NCI-H2227 treated with DMSO at 0.1 percent for 48 hours (cell line): ENCODE results near the gene ELFN2.

Source experiments
- DNase-seq: peaks from one replicate; lab custom pipeline; 2025; lab: John Stamatoyannopoulos, UW

ELFN2 gene

GRCh38 chr22:37384691-37385090, 42.6 kb downstream of the ELFN2 start:
- no peak for DNase-seq

GRCh38 chr22:37383341-37383740, 43.9 kb downstream of the ELFN2 start:
- no peak for DNase-seq

GRCh38 chr22:37381489-37381888, 45.8 kb downstream of the ELFN2 start:
- DNase-seq, result no peak

GRCh38 chr22:37379722-37380121, 47.6 kb downstream of the ELFN2 start:
- DNase-seq, result no peak

- no peak for DNase-seq
These were observed 48.2 kb downstream of the ELFN2 start for GRCh38 chr22:37379085-37379484.

- DNase-seq, result no peak
These were observed 48.6 kb downstream of the ELFN2 start for GRCh38 chr22:37378642-37379058.

GRCh38 chr22:37377927-37378326, 49.4 kb downstream of the ELFN2 start:
- DNase-seq, result no peak

- DNase-seq, result no peak
These were observed 50.1 kb downstream of the ELFN2 start for GRCh38 chr22:37377138-37377537.

GRCh38 chr22:37376643-37377042, 50.6 kb downstream of the ELFN2 start:
- DNase-seq, result no peak

GRCh38 chr22:37375801-37376200, 51.5 kb downstream of the ELFN2 start:
- no peak for DNase-seq

- no peak for DNase-seq
These were observed 52.7 kb downstream of the ELFN2 start for GRCh38 chr22:37374571-37374970.

- DNase-seq, result no peak
These were observed 53.8 kb downstream of the ELFN2 start for GRCh38 chr22:37373451-37373850.

- no peak for DNase-seq
These were observed 55.4 kb downstream of the ELFN2 start for GRCh38 chr22:37371911-37372310.

GRCh38 chr22:37371491-37371890, 55.8 kb downstream of the ELFN2 start:
- DNase-seq, result no peak

- DNase-seq, result no peak
These were observed 56.8 kb downstream of the ELFN2 start for GRCh38 chr22:37370306-37370979.

- DNase-seq, result no peak
These were observed 57.8 kb downstream of the ELFN2 start for GRCh38 chr22:37369483-37369882.

GRCh38 chr22:37368058-37368457, 59.2 kb downstream of the ELFN2 start:
- DNase-seq, result no peak

- no peak for DNase-seq
These were observed 60.7 kb downstream of the ELFN2 start for GRCh38 chr22:37366601-37367000.

GRCh38 chr22:37365950-37366349, 61.3 kb downstream of the ELFN2 start:
- DNase-seq, result no peak

- no peak for DNase-seq
These were observed 63.9 kb downstream of the ELFN2 start for GRCh38 chr22:37363261-37363992.

GRCh38 chr22:37362621-37363020, 64.7 kb downstream of the ELFN2 start:
- no peak for DNase-seq

GRCh38 chr22:37358917-37359316, 68.4 kb downstream of the ELFN2 start:
- DNase-seq, result no peak

GRCh38 chr22:37358386-37358785, 68.9 kb downstream of the ELFN2 start:
- no peak for DNase-seq
